BJ (cell line): ENCODE measurements around the gene B2M. TPM values are rescaled to one million over a fixed set of nuclear protein-coding genes. Genes with fewer than 3 reads are reported as not detected.

Source experiments
- CTCF ChIA-PET: fragments of 350-600 bp; formaldehyde crosslinking; extraction: SDS; loops from one replicate; lab custom pipeline; 2021; ENCODE audit warnings: antibody characterized with exemption, inconsistent platforms; lab: Yijun Ruan, JAX
- POLR2A ChIA-PET: fragments of 300-600 bp; sonication (Branson Sonifier 250); formaldehyde crosslinking; extraction: SDS; loops from one replicate; lab custom pipeline; 2021; ENCODE audit warnings: antibody characterized with exemption; lab: Charles Lee
- DNase-seq: peaks from one replicate; pipeline ENCODE4 v3.0.0-alpha.2; 2011; ENCODE audit warnings: low read depth
- H3K27me3 ChIP-seq: 2 replicates; pipeline ENCODE4 v1.6.0; 2011; ENCODE audit warnings: low read length; ENCODE audit not compliant: control insufficient read depth, insufficient read depth
- H3K36me3 ChIP-seq: 2 replicates; pipeline ENCODE4 v1.5.1; 2011; ENCODE audit warnings: low read length; ENCODE audit not compliant: control insufficient read depth, insufficient read depth
- H3K4me3 ChIP-seq: 2 replicates; pipeline ENCODE4 v1.5.1; 2011; ENCODE audit warnings: low read depth, mild to moderate bottlenecking, control low read depth, low read length
- CTCF ChIP-seq: IDR thresholded peaks from 2 replicates; pipeline ENCODE4 v1.5.1; 2011; ENCODE audit warnings: low read depth, mild to moderate bottlenecking, control low read depth, inconsistent platforms, low read length, moderate library complexity; ENCODE audit not compliant: insufficient read depth
- polyA plus RNA-seq: library from polyadenylated mRNA; depleted of rRNA; stranded (reverse); fragments of >200 nt; gene quantifications from 2 replicates; pipeline ENCODE4 v1.2.3, GENCODE V29; 2011

The B2M gene
- polyA plus RNA-seq, 1 experiment = 2,480 TPM

- TF ChIP-seq CTCF = no peak
- H3K36me3 ChIP-seq = no peaks in the 10 kb centered on the region
- no peak for DNase-seq
- H3K27me3 ChIP-seq = peaks cover 4% of the 10 kb centered on the region
- no peak overlapping the region for H3K4me3 ChIP-seq
- CTCF ChIA-PET = no interaction called here
- POLR2A ChIA-PET = no interaction called here
Measured at GRCh38 chr15:44666210-44667038, 44.9 kb upstream of the B2M start.

DNA sequence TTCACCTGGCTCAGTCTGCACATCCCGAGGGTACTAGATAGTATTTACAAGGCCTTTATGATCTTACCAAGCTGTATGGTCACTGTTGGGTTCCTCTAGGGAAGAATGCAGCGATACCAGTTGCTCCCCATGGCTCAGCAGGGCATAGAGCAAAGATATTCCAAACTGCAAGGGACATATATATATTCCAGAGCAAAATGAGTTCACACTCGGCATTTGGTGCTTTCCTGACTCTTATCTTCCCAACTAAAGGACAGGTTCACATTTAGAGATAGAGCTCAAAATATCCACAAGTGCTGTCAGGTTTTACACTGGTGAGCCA, 44.3 kb upstream of the B2M start:
- TF ChIP-seq CTCF = no peak
- H3K4me3 ChIP-seq = no peak overlapping the region
- no peaks in the 10 kb centered on the region for H3K36me3 ChIP-seq
- ChIA-PET CTCF (no interaction called here), POLR2A (no interaction called here)
- DNase-seq = no peak
- peaks cover 5% of the 10 kb centered on the region for H3K27me3 ChIP-seq

- CTCF ChIA-PET = interaction anchor here (1.0 kb wide), 1 partner anchor 68 kb away, joined by 3 read pairs; no protein-coding TSS in a partner anchor
- Histone ChIP-seq H3K27me3 (peaks cover 8% of the 10 kb centered on the region), H3K36me3 (no peaks in the 10 kb centered on the region), H3K4me3 (no peak overlapping the region)
- no peak for DNase-seq
- TF ChIP-seq CTCF = no peak
- POLR2A ChIA-PET = no interaction called here
Measured at GRCh38 chr15:44668921-44669320, 42.4 kb upstream of the B2M start.

DNA sequence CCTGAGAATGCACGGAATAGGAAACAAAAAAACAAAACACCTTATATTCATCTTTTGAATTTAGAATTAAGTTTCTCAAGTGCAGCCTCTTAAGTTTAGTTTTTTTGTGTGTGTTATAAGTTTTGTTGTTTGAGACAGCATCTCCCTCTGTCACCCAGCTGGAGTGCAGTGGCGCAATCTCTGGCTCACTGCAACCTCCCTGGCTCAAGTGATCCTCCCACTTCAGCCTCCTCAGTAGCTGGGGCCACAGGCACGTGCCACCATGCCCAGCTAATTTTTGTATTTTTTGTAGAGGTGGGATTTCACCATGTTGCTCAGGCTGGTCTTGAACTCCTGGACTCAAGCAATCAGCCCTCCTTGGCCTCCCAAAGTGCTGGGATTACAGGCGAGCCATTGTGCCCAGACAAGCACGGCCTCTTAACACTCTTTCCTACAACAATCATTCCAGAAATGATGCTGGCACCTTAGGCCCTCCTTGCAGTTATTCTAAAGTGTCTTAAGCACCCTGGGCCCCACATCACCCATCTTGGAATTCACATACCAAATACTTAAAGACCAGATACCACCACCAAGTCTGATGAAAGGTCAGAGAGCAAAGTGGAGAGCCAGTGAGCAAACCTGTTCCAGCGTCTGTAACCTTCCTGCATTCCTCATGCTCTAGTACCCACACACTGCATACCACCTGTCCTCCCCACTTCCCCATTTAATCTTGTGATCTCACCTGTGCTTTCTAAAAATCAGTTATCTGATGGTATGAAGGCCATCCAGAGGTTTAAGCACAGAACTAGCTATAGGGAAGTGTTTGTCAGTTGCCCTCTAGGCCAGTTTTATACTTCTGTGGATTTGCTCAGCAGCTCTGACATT, 41.0 kb upstream of the B2M start:
- no peaks in the 10 kb centered on the region for H3K36me3 ChIP-seq
- no peak overlapping the region for H3K4me3 ChIP-seq
- DNase-seq = no peak
- no peak for TF ChIP-seq CTCF
- ChIA-PET POLR2A (no interaction called here), CTCF (interaction anchor here (1.0 to 1.7 kb wide), 2 partner anchors 12 to 67 kb away, joined by 3 to 4 read pairs; no protein-coding TSS in a partner anchor)
- H3K27me3 ChIP-seq = peaks cover 10% of the 10 kb centered on the region

- POLR2A ChIA-PET = no interaction called here
- CTCF ChIA-PET = interaction anchor here (2.2 kb wide), 1 partner anchor 10 kb away, joined by 9 read pairs; the partner anchor contains the start of gene SPG11
- DNase-seq = no peak
- Histone ChIP-seq H3K4me3 (no peak overlapping the region), H3K36me3 (no peaks in the 10 kb centered on the region), H3K27me3 (peaks cover 16% of the 10 kb centered on the region)
- no peak for TF ChIP-seq CTCF
Measured at GRCh38 chr15:44673639-44674038, 37.7 kb upstream of the B2M start.
